ENCODE measurements around the gene STARD5.
"Not testable (repeated sequence)": the region's sequence is repeated elsewhere in the genome, so short reads cannot be mapped to it uniquely, and the experiment has no call there.

STARD5 gene, protein sequence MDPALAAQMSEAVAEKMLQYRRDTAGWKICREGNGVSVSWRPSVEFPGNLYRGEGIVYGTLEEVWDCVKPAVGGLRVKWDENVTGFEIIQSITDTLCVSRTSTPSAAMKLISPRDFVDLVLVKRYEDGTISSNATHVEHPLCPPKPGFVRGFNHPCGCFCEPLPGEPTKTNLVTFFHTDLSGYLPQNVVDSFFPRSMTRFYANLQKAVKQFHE

GRCh38 chr15:81323944-81324881 lies at the start of gene STARD5:
Gene STARD5, minus strand, starts transcription at chr15:81324141. Its CDS starts 42 bp downstream, at chr15:81324099.
- peak; percentile 91 for DNase-seq (ENCODE audit: low read depth)

- no peak for DNase-seq (ENCODE audit: low read depth)
Measured at GRCh38 chr15:81373176-81373575, 49.2 kb upstream of the STARD5 start.

DNA sequence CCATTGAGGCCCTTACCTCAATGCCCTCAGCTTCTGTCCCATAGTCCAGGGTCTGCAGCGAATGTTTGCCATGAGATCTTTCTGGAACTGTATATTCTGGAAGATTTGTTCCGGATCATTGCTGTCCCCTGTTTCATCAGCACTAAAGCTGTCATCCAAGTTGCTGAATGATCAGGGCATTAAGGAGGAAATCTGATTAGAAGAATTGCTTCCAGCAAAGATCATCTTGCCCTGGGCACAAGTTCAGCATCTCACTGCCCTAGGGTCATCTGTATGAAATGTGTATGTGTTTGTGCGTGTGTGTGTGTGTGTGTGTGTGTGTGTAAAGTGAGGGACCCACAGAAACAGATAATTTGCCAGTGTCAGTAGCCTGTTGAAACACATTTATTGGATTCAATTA lies 48.6 kb upstream of the STARD5 start:
- DNase-seq (ENCODE audit: low read depth): no peak

DNA sequence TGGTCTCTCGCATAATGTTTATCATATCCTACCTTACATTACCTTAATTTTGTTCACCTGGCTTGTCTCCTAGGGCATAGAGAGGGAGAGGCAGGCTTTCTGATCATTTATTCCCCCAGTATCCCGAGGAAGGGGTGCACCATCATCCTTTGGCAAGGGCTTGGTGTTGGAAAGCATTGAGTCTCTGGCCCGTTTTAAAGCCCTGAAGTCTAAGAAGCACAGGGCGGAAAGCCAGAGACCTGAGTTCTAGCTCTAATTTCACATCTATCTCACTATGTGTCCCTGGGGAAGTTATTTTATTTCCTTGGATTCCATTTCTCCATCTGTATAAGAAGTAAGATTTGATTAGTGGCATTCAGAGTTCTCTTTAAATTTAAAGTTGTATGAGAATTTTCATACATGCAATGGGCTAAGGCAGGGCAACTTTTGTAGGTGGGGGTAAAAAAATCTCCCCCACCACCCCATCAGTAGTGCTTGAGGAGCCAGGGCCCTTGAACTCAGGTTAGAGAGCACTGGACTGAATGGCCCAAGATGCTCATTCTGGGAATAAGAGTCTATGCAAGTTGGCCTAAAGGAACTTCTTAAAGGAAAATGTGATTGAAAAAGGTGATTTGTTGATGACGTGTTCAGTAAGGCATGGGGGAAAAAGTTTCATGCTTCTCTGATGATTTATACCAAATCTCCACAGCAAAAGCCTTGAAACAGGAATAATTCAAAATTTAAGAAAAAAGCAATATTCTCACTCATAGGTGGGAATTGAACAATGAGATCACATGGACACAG lies 40.0 kb upstream of the STARD5 start:
- DNase-seq (ENCODE audit: low read depth): no peak

DNA sequence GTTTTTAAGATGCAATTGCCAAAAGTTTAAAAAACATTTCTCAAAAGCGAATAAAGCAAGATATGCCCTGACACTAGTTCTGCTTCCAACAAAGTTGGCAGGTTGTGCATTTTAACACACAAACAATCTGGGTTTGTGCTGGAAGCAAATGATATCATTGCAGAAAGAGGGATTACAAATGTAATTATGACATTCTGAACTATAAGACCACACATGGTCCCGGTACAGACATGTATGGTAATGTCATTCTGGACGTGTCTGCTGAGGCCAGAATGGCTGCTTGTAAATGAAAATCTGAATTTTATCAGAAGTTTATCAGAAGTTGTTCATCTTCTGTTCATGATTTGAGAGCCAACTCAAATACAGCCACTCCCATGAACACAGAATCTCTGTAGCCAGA lies 39.3 kb upstream of the STARD5 start:
- no peak for DNase-seq (ENCODE audit: low read depth)

DNA sequence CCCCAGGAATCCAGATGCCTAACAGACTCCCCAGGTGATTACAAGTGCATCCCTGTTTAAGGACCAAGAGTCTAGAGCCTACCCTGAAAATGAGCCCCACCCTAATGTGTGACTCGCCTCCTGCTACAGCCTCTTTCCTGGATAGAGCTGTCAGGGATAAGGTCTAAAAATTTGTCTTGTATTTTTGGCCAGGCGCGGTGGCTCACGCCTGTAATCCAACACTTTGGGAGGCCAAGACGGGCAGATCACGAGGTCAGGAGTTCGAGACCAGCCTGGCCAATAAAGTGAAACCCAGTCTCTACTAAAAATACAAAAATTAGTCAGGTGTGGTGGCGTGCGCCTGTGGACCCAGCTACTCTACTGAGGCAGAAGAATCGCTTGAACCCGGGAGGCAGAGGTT lies 38.8 kb upstream of the STARD5 start:
- DNase-seq (ENCODE audit: low read depth): no peak

DNA sequence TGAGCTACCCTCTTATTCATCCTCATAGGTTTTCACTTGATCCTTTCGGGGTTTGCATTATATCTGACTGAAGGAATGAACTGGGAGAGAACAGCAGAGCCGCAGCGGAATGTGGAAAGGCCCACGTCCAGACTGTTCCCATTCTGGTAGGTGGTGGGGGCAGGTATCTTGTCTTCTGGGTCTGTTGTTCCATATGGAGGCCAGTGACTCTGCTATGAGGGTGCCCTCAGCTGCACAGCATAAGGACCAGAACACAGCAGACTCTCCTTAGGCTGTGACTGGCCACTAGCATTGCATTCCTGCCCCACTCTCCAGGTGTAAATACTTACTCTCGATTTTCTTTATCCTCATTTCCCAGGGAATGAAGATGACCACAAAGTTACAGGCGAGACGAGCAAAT lies 38.0 kb upstream of the STARD5 start:
- no peak for DNase-seq (ENCODE audit: low read depth)

GRCh38 chr15:81360491-81360890 lies 36.5 kb upstream of the STARD5 start:
- no peak for DNase-seq (ENCODE audit: low read depth)

GRCh38 chr15:81358248-81358647 lies 34.3 kb upstream of the STARD5 start:
- no peak for DNase-seq (ENCODE audit: low read depth)

DNA sequence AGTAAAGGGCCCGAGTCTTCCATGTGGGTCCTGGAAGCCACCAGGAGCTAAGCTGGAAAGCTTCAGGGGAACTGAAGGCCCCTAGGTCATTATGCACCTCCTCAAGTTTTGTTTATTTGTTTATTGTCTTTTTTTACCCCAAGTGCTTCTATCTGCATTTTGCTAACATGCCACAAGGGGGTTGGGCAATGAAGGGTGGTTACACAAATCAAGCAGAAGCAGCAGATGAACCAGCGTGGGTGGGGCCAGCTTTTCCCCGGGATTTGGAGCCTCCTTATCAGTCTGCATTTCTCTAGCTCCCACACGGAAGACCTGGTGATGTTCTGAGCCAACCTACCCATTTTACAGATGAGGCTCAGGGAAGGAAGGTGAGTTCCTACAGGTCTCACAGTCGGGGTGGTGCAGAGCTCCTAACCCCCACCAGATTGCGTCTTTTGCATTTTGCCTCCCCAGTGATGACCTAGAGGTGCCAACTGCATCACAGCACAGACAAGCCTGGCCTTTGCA lies 33.3 kb upstream of the STARD5 start:
- DNase-seq (ENCODE audit: low read depth): no peak

DNA sequence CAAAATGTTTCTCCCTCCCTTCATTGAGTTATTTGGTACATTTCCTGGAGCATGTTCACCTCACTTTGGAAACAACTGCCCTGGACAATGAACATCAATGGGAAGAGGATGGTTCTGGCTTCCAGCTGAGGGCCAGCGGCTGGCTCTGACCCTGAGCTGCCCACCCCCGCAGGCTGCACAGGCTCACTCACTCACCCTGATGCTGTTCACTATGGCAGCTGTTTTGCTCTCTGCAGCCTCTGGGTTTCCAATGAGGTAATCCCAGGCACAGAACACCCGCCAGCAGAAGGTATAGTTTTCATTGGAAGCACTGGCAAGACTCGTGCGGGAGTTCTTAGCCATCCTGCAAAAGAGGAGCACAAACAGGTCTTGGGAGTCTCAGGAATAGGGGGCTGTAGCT lies 32.3 kb upstream of the STARD5 start:
- no peak for DNase-seq (ENCODE audit: low read depth)

DNA sequence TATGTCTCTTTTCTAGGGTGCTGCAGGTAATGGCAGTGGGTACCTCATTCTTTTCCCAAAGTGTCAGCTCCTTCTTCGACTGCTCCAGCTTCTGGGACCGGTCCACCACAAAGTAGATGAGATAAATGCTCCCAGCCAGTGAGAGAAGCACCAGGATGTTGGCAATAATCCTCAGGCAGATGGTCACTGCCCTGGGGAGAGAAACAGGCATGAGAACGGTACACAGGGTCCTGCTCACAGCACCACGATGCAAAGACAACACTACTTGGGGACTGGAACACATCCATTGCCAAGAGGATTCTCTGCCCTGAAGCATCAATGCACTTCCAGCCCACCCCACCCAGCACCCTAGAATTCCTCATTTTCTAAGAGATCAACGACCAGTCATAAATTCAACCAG lies 27.7 kb upstream of the STARD5 start:
- no peak for DNase-seq (ENCODE audit: low read depth)

GRCh38 chr15:81349271-81349670 lies 25.3 kb upstream of the STARD5 start:
- no peak for DNase-seq (ENCODE audit: low read depth)

DNA sequence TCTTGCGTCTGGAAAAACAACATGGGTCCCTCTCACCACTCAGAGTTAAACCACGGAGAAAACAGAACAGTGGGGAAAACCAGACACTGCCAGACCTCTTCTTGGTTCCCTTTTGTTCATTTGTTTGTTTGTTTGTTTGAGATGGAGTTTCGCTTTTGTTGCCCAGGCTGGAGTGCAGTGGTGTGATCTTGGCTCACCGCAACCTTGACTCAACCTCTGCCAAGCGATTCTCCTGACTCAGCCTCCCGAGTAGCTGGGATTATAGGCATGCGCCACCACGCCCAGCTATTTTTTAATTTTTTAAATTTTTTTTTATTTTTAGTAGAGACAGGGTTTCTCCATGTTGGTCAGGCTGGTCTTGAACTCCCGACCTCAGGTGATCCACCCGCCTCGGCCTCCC lies 24.8 kb upstream of the STARD5 start:
- not testable (repeated sequence) for DNase-seq (ENCODE audit: low read depth)

- DNase-seq (ENCODE audit: low read depth): no peak
Measured at GRCh38 chr15:81347910-81348309, 24.0 kb upstream of the STARD5 start.

DNA sequence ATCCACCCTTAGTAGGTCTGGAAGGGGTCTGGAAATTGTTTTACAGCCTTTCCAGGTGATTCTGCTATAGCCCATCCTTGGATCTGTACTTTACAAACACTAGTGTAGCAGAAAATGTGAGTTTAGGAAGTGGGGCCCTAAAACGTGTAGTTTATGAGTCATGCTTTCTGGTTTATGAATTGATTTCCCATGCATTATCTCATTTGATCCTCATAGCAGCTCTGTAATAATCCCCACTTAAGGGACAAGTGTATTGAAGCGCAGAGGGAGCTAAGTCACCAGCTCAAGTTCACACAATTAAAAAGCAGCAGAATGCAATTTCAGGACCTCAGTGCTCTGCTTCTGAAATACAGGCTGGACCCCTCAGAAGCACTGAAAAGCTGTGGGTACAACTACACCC lies 22.7 kb upstream of the STARD5 start:
- no peak for DNase-seq (ENCODE audit: low read depth)

- no peak for DNase-seq (ENCODE audit: low read depth)
Measured at GRCh38 chr15:81343371-81343770, 19.4 kb upstream of the STARD5 start.

GRCh38 chr15:81341351-81341750 lies 17.4 kb upstream of the STARD5 start:
- DNase-seq (ENCODE audit: low read depth): no peak

DNA sequence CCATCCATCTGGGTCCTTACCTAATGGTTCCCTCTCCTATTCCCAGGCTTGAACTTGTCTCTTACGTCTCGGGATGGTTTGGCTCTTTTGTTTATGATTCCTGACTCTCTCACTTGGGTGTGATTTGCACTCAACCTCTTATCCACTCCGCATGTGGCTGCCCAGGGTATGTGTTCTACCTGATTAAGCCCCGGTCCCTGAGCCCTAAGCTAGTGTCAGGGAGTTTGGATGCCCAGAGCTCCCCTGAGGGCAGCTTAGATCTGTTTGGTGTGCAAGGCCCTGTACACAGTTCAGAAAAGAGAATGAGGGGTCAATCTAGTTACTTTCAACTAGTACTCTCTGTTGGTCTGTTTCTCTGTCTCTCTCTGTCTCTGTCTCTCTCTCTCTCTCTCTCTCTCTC lies 15.9 kb upstream of the STARD5 start:
- no peak for DNase-seq (ENCODE audit: low read depth)

- no peak for DNase-seq (ENCODE audit: low read depth)
Measured at GRCh38 chr15:81339321-81339720, 15.4 kb upstream of the STARD5 start.

GRCh38 chr15:81338170-81339007 lies 14.4 kb upstream of the STARD5 start:
- no peak for DNase-seq (ENCODE audit: low read depth)

Data from stimulated activated CD8-positive, alpha-beta memory T cell treated with anti-CD3 and anti-CD28 coated beads, Interleukin-15, amount 100 ng/mL, for 1 hour (primary cell).